AG09309 (cell line): ENCODE results near the gene ZDHHC9.

Experiments
- DNase-seq: peaks from one replicate; pipeline ENCODE4 v3.0.0-alpha.2; 2010; ENCODE audit warnings: low read depth
- H3K4me3 ChIP-seq: 2 replicates; pipeline ENCODE4 v1.5.1; 2011; ENCODE audit warnings: mild to moderate bottlenecking, low read depth, low read length, moderate library complexity; ENCODE audit not compliant: control insufficient read depth
- TF ChIP-seq, protein P1 (sequence below): IDR thresholded peaks from 2 replicates; pipeline ENCODE4 v1.5.1; 2011; ENCODE audit warnings: mild to moderate bottlenecking, low read depth, low read length, inconsistent platforms; ENCODE audit not compliant: insufficient read depth, control insufficient read depth; ENCODE audit errors: missing control alignments

ZDHHC9 gene

GRCh38 chrX:129760155-129760554, 83.5 kb downstream of the ZDHHC9 start:
- DNase-seq = no peak
- TF ChIP-seq, protein P1, sequence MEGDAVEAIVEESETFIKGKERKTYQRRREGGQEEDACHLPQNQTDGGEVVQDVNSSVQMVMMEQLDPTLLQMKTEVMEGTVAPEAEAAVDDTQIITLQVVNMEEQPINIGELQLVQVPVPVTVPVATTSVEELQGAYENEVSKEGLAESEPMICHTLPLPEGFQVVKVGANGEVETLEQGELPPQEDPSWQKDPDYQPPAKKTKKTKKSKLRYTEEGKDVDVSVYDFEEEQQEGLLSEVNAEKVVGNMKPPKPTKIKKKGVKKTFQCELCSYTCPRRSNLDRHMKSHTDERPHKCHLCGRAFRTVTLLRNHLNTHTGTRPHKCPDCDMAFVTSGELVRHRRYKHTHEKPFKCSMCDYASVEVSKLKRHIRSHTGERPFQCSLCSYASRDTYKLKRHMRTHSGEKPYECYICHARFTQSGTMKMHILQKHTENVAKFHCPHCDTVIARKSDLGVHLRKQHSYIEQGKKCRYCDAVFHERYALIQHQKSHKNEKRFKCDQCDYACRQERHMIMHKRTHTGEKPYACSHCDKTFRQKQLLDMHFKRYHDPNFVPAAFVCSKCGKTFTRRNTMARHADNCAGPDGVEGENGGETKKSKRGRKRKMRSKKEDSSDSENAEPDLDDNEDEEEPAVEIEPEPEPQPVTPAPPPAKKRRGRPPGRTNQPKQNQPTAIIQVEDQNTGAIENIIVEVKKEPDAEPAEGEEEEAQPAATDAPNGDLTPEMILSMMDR = no peak
- no peak overlapping the region for H3K4me3 ChIP-seq

DNA sequence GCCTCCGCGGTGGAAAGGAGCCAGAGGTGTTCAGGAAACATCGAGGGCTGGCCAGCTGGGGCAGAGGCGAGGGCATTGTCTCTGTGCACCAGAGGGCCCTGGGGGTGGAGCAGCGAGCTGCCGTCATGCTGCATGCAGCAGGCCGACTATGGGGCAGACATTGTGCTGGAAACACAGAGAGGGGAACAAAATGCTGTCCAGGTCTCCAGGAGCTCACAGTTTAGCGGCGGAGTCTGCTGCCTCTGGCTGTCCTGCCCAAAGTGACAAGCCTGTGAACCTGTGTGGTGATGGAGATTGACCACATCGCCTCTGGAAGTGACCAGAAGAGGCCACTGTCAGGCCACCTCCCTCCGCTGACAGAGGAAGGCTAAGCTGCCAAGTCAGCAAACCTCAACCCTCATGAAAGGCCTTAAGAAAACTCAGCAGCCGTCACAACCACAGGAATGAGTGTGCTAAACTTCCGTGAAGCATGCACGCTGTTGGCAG, 84.1 kb downstream of the ZDHHC9 start:
- TF ChIP-seq, protein P1 = peak; percentile 21
- peak; percentile 62 for DNase-seq
- H3K4me3 ChIP-seq = no peak overlapping the region

GRCh38 chrX:129755779-129756650, 87.7 kb downstream of the ZDHHC9 start:
- TF ChIP-seq, protein P1 = no peak
- no peak overlapping the region for H3K4me3 ChIP-seq
- no peak for DNase-seq

DNA sequence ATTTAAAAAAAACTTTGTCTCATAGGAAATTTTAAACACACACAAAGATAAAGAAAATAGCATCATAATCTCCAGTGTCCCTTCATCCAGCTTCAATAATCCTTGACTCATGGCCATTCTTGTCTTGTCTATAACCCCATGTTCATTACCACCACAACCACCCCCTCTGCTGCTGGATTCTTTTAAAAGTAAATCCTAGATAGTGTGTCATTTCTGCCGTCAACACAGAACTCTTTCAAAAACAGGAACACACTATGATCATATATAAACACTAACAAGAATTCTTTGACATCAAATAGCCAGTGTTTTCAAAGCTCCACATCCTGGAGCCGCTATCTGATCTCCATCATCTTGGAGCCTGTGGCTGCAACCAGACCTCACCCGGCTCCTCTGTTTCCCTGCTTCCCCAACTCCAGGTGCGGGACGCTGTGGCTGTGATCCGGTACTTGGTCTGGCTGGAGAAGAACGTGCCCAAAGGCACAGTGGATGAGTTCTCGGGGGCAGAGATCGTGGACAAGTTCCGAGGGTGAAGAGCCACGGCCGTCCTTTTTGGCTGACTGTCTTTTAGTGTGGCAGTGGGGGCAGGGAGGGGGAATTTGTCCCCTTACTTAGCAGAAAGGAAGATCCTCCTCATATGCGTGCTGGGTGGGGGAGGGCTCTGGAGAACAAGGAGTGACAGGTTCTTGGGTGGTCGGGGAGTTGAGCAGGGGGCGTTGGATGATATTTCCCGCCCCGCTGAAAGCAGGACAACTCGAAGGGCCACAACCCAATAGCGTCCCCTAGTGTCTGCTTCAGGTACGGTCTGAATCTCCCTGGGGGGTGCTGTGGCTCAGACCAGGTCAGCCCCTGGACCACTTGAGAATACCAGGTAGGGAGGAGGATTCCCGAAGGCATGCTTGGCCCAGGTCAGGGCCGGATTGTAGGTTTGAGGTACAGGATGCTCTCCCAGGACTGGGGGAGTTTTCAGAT, 89.3 kb downstream of the ZDHHC9 start:
- no peak for DNase-seq
- TF ChIP-seq, protein P1 = peak; percentile 16

More for the DNA sequence above, 89.3 kb downstream of the ZDHHC9 start:
- H3K4me3 ChIP-seq = no peak overlapping the region
